ENCODE results near the gene ROR2. TPM values are rescaled to one million over a fixed set of nuclear protein-coding genes. Genes with fewer than 3 reads are reported as not detected.
"Not testable (repeated sequence)": the region's sequence is repeated elsewhere in the genome, so short reads cannot be mapped to it uniquely, and the experiment has no call there.

The ROR2 gene
- total RNA-seq, 8 experiments from 2014 or later, result 0.32 to 26.3 (median 7.4) TPM

DNA sequence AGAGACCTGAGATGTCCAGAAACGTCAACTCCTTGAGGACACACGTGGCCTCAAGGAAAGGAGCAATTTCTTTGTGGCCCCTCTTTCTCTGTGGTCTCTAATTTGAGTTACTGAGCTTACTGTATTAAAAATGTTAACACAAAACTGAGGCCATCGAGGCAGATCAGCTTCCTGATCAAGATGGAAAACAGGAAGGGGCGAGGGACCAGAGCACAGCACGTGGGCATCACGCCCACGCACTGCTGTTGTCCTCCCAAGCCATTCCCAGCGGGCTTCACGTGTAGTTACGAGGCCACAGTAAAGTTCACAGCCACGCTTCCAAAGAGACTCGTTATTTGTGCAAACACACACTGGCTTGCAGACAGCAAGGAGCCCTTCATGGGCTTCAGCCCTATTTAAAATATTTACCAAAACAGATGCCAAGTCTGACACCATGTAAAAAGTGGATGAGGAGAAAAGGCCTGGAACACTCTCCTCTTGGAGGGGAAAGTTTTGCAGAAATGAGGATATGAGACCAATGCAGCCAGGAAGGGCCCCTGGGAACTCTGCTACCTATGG lies 149.5 kb downstream of the ROR2 start:
- Histone ChIP-seq H3K27ac (no peak overlapping the region), H3K4me3 (no peak overlapping the region), H3K4me1 (replicated peaks in 1 of 2) (peaks cover 4 to 8% of the 10 kb centered on the region in 2 donors)
- no peak for ATAC-seq (replicated peaks in 6 of 8)
- WGBS, 10 experiments, result 40 to 100% (median 88%) methylated on average over 1 to 12 of the region's 12 CpGs; no CpG with 5 or more reads in 1 of the 10 experiments
- in situ Hi-C loops (cut with MboI; ENCODE audit: low pct_unique_long_range_greater_than_20kb in 2 of 9, low sequenced_read_pairs in 9 of 9, unreplicated experiment in 9 of 9), result no loop called here

DNA sequence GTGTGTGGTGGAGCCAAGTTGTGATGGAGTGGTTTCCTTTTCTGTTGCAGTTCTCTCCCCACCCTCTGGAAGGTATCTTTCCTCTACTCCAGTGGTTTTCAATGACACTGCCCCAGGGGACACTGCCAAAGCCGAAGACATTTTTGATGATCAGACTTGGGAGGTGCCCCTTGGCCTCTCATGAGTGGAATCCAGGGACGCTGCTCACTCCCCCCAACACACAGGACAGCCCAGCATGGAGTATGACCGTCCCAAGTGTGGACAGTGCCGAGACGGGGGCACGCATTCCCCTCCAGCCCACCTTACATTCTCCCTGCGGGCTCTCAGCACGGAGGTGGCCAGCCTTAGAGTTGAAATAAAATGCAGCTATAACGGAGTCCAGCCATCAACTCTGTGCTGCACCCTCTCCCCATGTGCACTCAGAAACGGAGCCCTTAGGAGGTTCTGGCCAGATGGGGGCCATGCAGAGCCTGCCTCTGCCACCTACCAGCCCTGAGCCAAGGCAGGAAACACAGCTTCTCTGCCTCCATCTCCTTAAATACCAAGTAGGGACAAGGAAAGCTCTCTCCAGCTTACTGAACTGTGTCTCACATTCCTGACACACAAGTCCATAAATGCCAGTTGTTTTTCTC lies 150.8 kb downstream of the ROR2 start:
- in situ Hi-C loops (cut with MboI; ENCODE audit: low pct_unique_long_range_greater_than_20kb in 2 of 9, low sequenced_read_pairs in 9 of 9, unreplicated experiment in 9 of 9), result no loop called here
- Histone ChIP-seq H3K4me3 (no peak overlapping the region), H3K27ac (no peak overlapping the region), H3K4me1 (replicated peaks in 1 of 2) (peaks cover 7 to 8% of the 10 kb centered on the region in 2 donors)
- 17 to 100% (median 97%) methylated on average over 1 to 5 of the region's 10 CpGs; no CpG with 5 or more reads in 2 of the 10 experiments for WGBS, 10 experiments
- ATAC-seq (replicated peaks in 6 of 8), result peak in 1 of 8 experiments; percentile 15

DNA sequence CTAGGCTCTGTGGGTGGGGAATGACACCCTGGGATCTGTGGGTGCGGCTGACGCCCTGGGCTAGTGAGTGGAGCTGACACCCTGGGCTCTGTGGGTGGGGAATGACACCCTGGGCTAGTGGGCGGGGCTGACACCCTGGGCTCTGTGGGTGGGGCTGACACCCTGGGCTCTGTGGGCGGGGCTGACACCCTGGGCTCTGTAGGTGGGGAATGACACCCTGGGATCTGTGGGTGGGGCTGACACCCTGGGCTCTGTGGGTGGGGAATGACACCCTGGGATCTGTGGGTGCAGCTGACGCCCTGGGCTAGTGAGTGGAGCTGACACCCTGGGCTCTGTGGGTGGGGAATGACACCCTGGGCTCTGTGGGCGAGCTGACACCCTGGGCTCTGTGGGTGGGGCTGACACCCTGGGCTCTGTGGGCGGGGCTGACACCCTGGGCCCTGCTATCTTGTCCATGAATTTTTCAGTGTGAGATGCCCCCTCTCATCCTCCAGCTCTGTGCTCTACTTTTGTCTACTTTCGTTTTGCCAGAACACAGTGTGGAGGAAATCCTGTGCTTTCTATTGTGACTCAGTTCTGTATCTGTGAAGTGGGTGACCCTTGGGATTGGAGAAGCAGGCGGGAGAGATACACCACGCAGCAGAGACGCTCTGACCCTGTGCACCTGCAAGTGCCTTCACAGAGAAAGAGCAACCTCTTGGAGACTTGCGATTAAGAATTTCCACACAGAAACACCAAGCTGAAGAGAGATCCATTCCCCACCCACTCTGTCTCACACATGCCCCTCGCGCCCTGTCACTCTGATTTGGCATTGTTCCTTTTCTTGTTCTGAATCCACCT lies 151.5 kb downstream of the ROR2 start:
- WGBS, 10 experiments, result 38 to 100% (median 96%) methylated on average over 1 to 5 of the region's 14 CpGs; no CpG with 5 or more reads in 7 of the 10 experiments
- ATAC-seq (replicated peaks in 6 of 8), result peak in 1 of 8 experiments; percentile 32
- H3K27ac ChIP-seq; in situ Hi-C loops (cut with MboI; ENCODE audit: low pct_unique_long_range_greater_than_20kb in 2 of 9, low sequenced_read_pairs in 9 of 9, unreplicated experiment in 9 of 9); H3K4me1 ChIP-seq (replicated peaks in 1 of 2); H3K4me3 ChIP-seq: not testable (repeated sequence)

DNA sequence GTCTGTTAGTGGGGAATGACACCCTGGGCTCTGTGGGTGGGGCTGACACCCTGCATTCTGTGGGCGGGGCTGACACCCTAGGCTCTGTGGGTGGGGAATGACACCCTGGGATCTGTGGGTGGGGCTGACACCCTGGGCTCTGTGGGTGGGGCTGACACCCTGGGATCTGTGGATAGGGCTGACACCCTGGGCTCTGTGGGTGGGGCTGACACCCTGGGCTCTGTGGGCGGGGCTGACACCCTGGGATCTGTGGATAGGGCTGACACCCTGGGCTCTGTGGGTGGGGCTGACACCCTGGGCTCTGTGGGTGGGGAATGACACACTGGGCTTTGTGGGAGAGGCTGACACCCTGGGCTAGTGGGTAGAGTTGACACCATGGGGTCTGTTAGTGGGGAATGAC lies 152.5 kb downstream of the ROR2 start:
- in situ Hi-C loops (cut with MboI; ENCODE audit: low pct_unique_long_range_greater_than_20kb in 2 of 9, low sequenced_read_pairs in 9 of 9, unreplicated experiment in 9 of 9); H3K27ac ChIP-seq; ATAC-seq (replicated peaks in 6 of 8); H3K4me3 ChIP-seq; H3K4me1 ChIP-seq (replicated peaks in 1 of 2): not testable (repeated sequence)
- WGBS, 10 experiments, result no CpG with 5 or more reads among the region's 2 CpGs

DNA sequence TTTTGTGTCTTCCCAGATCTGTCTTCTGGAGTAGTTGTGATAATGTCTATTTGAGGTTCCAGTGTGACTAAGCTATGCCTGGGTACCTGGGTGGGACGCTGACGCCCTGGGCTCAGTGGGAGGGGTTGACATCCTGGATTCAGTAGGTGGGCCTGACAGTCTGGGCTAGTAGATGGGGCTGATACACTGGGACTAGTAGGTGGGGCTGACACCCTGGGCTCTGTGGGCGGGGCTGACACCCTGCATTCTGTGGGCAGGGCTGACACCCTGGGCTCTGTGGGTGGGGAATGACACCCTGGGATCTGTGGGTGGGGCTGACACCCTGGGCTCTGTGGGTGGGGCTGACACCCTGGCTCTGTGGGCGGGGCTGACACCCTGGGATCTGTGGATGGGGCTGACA lies 153.5 kb downstream of the ROR2 start:
- ATAC-seq (replicated peaks in 6 of 8), result peak in 6 of 8 experiments; percentile 19 to 76 (median 53)
- WGBS, 10 experiments, result 0 to 100% (median 100%) methylated on average over 1 to 2 of the region's 4 CpGs; no CpG with 5 or more reads in 7 of the 10 experiments
- H3K4me1 ChIP-seq (replicated peaks in 1 of 2); in situ Hi-C loops (cut with MboI; ENCODE audit: low pct_unique_long_range_greater_than_20kb in 2 of 9, low sequenced_read_pairs in 9 of 9, unreplicated experiment in 9 of 9); H3K27ac ChIP-seq; H3K4me3 ChIP-seq: not testable (repeated sequence)

DNA sequence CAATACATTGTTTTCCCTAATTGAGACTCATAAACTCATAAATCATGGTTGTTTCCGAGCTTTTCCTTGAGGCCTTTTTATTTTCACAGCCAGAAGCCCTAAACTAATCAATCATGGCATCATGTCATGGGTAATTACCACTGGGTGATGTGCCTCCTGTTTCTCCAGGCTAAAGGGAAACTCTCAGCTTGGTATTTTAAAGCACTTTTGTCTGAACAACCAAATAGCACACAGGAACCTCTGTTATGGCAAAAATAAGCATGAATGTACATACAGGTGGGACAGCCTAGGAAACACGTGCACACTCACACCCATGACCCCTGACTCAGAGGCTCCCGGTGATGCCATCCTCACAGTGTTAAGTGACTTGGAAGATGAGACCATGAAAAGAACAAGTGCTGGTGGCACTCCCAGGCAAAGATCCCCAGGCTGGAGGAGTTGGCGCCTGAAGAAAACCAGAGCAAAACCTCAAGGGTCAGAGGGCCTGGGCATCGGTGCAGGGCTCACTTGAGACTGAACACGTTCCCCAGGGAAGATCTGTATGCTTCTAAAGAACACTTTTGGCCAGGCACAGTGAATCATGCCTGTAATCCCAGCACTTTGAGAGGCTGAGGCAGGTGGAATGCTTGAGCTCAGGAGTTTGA lies 154.3 kb downstream of the ROR2 start:
- WGBS, 10 experiments, result 0 to 29% (median 20%) methylated on average over 1 to 5 of the region's 6 CpGs; no CpG with 5 or more reads in 1 of the 10 experiments
- ATAC-seq (replicated peaks in 6 of 8), result peak; percentile 29 to 87 (median 78)
- in situ Hi-C loops (cut with MboI; ENCODE audit: low pct_unique_long_range_greater_than_20kb in 2 of 9, low sequenced_read_pairs in 9 of 9, unreplicated experiment in 9 of 9), result no loop called here

DNA sequence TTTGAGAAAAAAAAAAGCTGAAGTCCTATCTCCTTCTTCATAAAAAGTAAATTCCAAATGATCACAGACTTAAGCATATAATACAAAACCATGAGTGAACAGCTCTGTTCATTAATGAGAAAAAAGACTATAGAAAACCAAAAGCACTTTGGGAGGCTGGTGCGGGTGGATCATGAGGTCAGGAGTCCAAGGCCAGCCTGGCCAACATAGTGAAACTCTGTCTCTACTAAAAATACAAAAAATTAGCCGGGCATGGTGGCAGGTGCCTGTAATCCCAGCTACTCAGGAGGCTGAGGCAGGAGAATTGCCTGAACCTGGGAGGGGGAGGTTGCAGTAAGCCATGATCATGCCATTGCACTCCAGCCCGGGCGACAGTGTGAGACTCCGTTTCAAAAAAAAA lies 156.7 kb downstream of the ROR2 start:
- H3K4me3 ChIP-seq; ATAC-seq (replicated peaks in 6 of 8); H3K27ac ChIP-seq; in situ Hi-C loops (cut with MboI; ENCODE audit: low pct_unique_long_range_greater_than_20kb in 2 of 9, low sequenced_read_pairs in 9 of 9, unreplicated experiment in 9 of 9); H3K4me1 ChIP-seq (replicated peaks in 1 of 2): not testable (repeated sequence)
- WGBS, 10 experiments, result 83 to 100% (median 94%) methylated on average over 1 to 5 of the region's 5 CpGs

More for the DNA sequence above, 154.3 kb downstream of the ROR2 start:
- no peak overlapping the region for H3K4me3 ChIP-seq
- H3K4me1 ChIP-seq (replicated peaks in 1 of 2), result peaks cover 7 to 8% of the 10 kb centered on the region in 2 donors
- peak overlapping the region in 1 of 2 donors; percentile 55 for H3K27ac ChIP-seq

DNA sequence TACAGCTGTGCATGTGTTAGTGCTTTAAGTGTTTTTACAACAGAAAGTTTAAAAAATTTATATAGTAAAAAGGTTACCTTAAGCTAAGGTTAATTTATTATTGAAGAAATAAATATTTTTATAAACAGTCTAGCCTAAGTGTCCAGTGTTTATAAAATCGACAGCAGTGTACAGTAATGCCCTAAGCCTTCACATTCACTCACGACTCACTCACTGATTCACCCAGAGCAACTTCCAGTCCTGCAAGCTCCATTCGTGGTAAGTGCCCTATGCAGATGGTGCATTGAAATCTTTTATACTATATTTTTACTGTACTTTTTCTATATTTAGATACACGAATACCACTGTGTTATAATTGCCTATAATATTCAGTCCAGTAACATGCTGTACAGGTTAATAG lies 159.1 kb downstream of the ROR2 start:
- WGBS, 10 experiments, result 0 to 100% (median 68%) methylated on average over 1 to 4 of the region's 4 CpGs
- ATAC-seq (replicated peaks in 6 of 8), result no peak
- in situ Hi-C loops (cut with MboI; ENCODE audit: low pct_unique_long_range_greater_than_20kb in 2 of 9, low sequenced_read_pairs in 9 of 9, unreplicated experiment in 9 of 9), result no loop called here
- H3K27ac ChIP-seq, result no peak overlapping the region
- H3K4me1 ChIP-seq (replicated peaks in 1 of 2), result peaks cover 4 to 6% of the 10 kb centered on the region in 2 donors
- H3K4me3 ChIP-seq, result no peak overlapping the region

DNA sequence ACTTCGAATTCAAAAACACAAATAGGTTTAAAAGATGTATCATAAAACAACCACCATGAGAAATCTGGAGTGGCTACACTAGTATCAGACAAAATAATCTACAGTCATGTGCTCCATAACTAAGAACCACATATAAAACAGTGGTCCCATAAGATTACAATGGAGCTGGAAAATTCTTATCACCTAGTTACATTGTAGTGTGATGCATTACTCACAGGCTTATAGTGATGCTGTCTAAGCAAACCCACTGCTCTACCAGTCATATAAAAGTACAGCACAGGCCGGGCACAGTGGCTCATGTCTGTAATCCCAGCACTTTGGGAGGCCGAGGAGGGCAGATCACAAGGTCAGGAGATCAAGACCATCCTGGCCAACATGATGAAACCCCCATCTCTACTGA lies 160.1 kb downstream of the ROR2 start:
- whole genome bisulfite sequencing, 10 experiments, result 75 to 100% (median 91%) methylated on average over 1 to 3 of the region's 3 CpGs
- in situ Hi-C loops (cut with MboI; ENCODE audit: low pct_unique_long_range_greater_than_20kb in 2 of 9, low sequenced_read_pairs in 9 of 9, unreplicated experiment in 9 of 9), result no loop called here
- no peak overlapping the region for H3K4me3 ChIP-seq
- H3K4me1 ChIP-seq (replicated peaks in 1 of 2), result no peaks in the 10 kb centered on the region
- no peak overlapping the region for H3K27ac ChIP-seq
- no peak for ATAC-seq (replicated peaks in 6 of 8)

DNA sequence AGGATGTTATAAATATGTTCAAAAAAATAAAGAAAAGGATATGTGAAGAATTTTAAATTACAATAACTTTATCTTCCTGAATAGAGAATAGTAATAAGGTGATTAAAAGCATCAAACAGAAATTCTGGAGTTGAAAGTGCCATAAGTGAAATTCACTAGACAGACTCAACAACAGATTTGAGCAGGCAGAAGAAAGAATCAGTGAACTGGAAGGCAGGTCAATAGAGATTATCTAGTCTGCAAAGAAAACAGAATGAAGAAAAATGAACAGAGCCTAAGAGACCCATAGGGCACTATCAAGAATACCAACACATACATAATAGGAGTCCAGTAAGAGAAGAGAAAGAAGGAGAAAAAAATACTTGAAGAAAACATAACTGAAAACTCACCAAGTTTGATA lies 162.1 kb downstream of the ROR2 start:
- in situ Hi-C loops (cut with MboI; ENCODE audit: low pct_unique_long_range_greater_than_20kb in 2 of 9, low sequenced_read_pairs in 9 of 9, unreplicated experiment in 9 of 9), result no loop called here
- Histone ChIP-seq H3K4me1 (replicated peaks in 1 of 2) (no peaks in the 10 kb centered on the region), H3K27ac (no peak overlapping the region), H3K4me3 (no peak overlapping the region)
- no peak for ATAC-seq (replicated peaks in 6 of 8)

DNA sequence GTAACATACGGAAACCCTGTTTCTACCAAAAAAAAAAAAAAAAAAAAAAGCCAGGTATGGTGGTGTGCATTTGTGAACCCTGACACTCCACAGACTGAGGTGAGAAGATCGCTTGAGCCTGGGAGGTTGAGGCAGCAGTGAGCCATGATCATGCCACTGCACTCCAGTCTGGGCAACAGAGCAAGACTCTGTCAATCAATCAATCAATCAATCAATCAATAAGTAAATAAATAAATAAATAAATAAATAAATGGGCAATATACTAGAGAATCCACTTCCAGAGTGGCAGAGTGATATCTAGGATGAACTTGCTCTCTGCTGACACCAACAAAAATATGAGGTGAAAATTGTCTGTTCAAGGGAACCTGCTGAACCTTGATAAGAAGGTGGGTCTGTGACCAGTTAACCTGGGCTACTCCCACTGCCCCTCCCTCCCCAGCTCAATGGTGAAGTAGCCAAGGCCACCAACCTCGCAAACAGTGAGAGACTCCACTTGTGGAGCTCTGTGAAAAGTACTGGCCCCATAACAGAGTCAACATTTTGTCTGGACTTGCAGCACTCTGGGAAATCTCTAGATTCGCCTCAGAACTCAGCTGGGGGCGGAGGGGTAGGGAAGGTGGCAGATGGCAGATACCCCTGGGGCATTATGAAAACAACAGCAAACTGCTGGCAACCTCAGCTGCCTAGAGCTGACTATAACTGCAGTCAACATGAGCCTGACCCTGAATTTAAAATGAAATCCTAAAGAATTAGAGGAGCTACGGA lies 163.7 kb downstream of the ROR2 start:
- H3K27ac ChIP-seq, result no peak overlapping the region

DNA sequence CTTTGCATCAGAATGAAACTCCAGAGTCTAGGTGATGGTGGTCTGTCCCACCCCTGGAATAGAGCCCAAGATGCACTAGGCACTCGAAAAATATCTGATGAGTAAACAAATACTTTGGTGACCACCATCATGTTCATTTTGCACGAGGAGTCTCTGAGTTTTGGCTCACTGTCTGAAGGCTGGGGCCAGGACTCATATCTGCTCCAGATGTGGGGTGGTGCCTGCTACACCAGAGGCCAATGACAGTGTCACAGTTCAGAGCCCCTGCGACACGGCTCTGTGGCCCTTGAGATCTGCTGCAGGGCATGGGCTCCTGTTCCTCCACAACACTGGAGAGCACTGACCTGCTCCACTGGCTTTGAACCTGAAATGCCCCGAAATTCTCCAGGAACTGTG lies 164.6 kb downstream of the ROR2 start:
- peaks cover 0 to 4% of the 10 kb centered on the region in 2 donors for H3K4me1 ChIP-seq (replicated peaks in 1 of 2)
- no peak overlapping the region for H3K4me3 ChIP-seq
- no peak overlapping the region for H3K27ac ChIP-seq
- 0 to 100% (median 95%) methylated on average over 1 to 3 of the region's 5 CpGs; no CpG with 5 or more reads in 7 of the 10 experiments for WGBS, 10 experiments
- in situ Hi-C loops (cut with MboI; ENCODE audit: low pct_unique_long_range_greater_than_20kb in 2 of 9, low sequenced_read_pairs in 9 of 9, unreplicated experiment in 9 of 9), result no loop called here
- ATAC-seq (replicated peaks in 6 of 8), result peak in 3 of 8 experiments; percentile 36 to 72 (median 56)

More for the DNA sequence above, 163.7 kb downstream of the ROR2 start:
- in situ Hi-C loops (cut with MboI; ENCODE audit: low pct_unique_long_range_greater_than_20kb in 2 of 9, low sequenced_read_pairs in 9 of 9, unreplicated experiment in 9 of 9), result no loop called here
- peaks cover 0 to 4% of the 10 kb centered on the region in 2 donors for H3K4me1 ChIP-seq (replicated peaks in 1 of 2)
- peak in 1 of 8 experiments; percentile 19 for ATAC-seq (replicated peaks in 6 of 8)
- H3K4me3 ChIP-seq, result no peak overlapping the region
- 80 to 100% (median 97%) methylated on average over 1 to 5 of the region's 6 CpGs; no CpG with 5 or more reads in 2 of the 10 experiments for WGBS, 10 experiments
